GM19043 (cell line): ENCODE data around the gene WDR74.
"Not testable (repeated sequence)": the region's sequence is repeated elsewhere in the genome, so short reads cannot be mapped to it uniquely, and the experiment has no call there.

Source experiments
- ATAC-seq: cut with Tn5 transposase; IDR thresholded peaks from one replicate; pipeline ENCODE4 v1.9.1; 2021; ENCODE audit warnings: low read depth; ENCODE audit not compliant: unreplicated experiment

The WDR74 gene

DNA sequence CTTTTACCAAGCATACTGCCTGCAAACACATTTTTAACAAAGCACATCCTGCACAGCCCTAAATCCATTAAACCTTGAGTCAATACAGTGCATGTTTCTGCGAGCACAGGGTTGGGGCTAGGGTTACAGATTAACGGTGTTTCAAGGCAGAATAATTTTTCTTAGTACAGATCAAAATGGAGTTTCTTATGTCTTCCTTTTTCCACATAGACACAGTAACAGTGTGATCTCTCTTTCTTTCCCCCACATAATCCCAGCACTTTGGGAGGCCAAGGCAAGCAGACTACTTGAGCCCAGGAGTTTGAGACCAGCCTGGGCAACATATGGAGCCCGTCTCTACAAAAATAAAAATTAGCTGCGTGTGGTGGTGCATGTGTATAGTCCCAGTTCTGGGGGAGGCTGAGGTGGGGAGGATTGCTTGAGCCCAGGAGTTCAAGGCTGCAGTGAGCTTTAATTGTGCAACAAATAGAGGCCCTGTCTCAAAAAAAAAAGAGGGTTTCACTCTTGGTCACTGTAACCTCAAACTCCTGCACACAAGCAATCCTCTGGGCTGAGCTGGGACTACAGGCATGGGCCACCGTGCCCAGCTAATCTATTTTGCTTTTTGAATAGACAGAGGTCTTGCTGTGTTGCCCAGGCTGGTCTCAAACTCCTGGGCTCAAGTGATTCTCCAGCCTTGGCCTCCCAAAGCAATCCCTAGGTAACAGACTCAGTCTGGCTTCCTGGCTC, 21.6 kb upstream of the WDR74 start:
- ATAC-seq = no peak

DNA sequence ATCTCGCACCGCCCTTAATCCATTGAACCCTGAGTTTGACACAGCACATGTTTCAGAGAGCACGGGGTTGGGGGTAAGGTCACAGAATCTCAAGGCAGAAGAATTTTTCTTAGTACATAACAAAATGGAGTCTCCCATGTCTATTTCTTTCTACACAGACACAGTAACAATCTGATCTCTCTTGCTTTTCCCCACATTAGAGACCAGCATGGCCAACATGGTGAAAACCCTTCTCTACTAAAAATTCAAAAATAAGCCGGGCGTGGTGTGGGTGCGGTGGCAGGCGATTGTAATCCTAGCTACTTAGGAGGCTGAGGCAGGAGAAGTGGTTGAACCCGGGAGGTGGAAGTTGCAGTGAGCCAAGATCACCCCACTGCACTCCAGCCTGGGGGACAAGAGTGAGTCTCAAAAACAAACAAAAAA, 19.9 kb upstream of the WDR74 start:
- not testable (repeated sequence) for ATAC-seq

DNA sequence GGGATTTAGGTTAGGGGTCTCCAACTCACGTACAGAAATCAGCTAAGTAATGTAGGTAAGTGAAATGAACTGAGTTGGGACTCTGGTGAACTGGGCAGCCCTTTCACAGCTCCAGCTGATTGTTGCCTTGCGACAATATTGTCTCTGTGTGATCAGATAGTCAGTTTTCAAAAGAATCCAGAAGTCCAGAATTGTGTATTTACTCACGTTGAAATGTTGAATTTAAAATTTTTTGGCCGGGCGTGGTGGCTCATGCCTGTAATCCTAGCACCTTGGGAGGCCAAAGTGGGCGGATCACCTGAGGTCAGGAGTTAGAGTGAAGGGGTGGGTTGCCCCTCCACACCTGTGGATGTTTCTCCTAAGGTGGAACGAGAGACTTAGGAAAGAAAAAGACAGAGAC, 18.8 kb upstream of the WDR74 start:
- no peak for ATAC-seq

DNA sequence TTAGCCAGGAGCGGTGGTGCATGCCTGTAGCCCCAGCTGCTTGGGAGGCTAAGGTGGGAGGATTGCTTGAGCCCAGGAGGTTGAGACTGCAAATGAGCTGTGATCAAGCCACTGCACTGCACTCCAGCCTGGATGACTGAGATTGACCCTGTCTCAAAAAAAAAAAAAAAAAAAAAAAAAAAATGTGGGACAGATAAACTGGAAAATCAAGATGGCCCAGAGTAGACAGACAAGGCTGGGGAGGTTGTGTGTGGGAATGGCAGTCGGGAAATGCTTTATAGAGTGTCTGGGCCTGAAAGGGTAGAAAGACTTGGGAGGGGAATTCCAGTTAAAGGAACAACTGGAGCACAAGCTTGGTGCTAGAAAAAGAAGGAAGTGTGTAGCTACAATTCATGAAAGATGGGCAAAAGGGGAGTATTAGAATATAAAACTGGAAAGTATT, 18.2 kb upstream of the WDR74 start:
- ATAC-seq = no peak

DNA sequence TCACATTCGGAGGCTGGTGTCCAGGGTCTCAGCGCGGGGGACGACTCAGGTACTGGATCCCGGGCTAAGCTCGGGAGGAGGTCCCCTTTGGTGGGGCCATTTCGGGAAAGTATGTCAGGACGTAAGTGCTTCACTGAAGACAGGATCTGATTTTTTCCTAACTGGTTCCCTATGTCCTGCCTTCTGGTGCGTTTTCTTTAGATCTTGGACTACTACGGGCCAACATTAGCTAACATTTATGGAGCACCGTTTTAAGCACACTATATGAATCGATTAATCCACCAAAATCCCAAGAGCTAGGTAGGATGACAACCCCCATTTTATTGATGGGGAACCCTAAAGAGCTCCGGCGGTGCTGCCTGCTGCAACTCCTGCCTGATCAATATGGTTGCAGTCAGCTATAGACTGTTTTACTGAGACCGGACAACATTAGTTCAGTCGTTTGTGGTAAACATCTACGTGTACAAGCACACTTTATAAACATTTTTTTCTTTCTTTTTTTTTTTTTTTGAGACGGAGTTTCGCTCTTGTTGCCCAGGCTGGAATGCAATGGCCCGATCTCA, 17.0 kb upstream of the WDR74 start:
- ATAC-seq = no peak

DNA sequence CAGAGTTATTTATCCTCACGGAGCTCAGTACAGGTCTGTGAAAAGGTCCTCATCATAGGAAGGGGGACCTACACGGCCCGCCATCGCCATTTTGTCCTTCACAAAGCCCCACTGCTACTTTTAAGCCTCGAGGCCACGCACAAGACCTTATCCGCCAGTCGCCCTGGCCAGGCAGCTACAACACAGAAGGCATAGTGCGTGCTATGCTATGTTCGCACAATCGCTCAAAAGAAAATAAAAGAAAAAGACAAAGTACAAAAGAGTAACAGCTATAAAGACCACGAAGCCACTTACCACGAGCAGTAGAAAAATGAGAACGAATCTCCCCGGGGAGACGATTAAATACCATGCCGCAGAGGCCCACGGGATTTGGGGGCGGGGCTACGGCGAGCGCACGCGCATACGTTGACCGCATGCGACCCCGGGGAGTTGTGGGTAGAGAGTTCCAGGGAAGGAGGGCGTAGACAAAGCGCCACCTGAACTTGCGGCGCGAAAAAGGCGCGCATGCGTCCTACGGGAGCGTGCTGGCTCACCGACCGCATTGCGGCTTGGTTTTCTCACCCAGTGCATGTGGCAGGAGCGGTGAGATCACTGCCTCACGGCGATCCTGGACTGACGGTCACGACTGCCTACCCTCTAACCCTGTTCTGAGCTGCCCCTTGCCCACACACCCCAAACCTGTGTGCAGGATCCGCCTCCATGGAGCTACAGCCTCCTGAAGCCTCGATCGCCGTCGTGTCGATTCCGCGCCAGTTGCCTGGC, 16.4 kb upstream of the WDR74 start:
- ATAC-seq = peak; percentile 78

DNA sequence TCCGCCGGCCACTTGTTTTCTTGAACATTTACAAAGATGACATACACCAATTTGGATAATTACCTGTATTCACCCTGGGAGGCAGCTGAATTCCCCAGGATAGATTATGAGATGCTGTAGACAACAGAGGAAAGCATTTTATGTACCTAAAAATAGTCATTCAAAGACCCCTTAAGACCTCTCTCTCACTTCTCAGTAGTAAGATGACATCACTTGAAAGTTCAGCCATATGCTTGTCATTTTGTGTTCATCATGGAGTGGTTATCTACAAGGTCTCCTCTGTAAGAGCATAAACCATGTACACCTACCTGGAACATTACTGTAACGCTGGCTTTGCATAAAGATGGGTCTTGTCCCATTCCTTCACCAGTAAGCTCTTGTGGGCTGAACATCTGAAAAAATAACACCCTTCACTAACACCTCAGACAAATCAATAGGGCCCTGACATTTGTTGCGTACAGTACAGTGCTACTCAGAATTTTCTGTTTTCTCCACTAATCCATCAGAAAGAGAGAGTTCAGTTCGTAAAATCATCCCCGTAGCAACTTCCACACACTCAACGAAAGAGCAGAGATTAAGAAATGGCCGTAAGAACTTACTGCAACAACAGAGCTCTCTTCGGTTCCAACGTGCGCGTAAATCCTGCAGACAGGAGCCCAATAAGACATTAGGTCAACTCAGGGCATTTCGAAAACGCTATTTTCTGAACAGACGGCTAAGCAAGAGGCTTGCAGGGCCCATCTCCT, 15.6 kb upstream of the WDR74 start:
- ATAC-seq = no peak

DNA sequence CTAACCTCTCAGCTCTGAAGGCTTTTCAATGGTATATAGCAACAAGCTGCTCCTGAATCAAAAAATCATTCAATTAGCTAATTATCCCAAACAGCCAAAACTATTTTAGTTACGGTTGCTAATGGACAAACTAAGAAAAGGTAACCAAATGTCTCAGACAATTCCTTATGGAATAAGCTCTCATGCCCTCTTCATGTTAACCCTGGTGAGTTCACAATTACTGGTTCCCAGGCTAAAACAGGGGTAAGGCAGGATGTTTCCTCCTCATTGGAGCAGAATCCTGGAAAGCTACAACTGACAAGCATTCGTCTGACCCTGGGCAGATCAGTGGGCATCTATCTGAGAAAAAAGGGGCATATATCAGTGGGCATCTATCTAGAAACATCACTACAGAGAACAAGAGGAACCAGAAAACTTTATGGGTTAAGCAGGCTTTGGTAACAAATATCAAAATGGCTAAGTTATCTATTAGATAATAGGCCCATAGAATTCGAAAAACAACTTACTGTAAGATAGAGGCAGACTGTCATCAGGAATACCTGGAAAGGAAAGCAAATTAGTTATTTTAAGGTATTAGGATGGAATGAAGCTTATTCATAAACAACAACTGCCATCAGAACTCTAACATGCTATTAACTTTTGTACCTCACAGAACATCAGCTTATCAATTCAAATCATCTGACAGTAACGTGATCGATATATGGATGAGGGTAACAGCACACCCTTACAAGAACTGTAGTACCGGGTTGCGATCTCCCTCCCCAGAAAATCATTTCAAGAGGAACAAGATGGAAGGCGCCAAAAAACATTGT, 14.8 kb upstream of the WDR74 start:
- no peak for ATAC-seq

DNA sequence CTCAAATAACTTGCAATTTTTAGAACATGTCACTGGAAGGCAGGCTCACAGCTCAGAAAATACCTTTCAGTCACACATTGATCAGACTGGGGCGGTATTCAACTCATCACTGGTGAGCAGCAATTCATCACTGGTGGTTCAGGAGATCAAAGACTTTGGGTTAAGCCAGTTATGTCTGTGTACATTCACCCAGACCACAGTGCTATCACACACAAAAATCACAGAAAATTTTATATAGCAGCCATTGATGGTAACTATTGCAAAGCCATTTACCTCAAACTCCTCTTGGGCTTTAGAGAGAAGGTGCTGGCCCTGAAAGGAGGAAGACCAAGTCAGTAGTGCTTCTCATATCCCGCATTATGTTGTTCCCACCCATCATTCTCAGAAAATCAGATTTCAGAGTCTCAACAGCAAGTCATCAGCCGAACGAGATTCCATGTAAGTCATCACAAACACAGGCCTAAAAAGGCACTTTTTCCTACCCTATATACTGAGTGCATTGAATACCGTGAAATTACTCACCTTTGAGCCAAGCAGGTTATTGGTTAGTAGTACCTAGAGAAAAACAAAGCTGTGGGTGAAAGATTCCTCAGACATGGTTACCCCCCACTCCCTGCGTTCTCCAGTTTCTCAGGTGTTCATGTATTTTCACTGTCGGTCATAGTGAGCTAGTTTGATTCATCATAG, 14.0 kb upstream of the WDR74 start:
- no peak for ATAC-seq

DNA sequence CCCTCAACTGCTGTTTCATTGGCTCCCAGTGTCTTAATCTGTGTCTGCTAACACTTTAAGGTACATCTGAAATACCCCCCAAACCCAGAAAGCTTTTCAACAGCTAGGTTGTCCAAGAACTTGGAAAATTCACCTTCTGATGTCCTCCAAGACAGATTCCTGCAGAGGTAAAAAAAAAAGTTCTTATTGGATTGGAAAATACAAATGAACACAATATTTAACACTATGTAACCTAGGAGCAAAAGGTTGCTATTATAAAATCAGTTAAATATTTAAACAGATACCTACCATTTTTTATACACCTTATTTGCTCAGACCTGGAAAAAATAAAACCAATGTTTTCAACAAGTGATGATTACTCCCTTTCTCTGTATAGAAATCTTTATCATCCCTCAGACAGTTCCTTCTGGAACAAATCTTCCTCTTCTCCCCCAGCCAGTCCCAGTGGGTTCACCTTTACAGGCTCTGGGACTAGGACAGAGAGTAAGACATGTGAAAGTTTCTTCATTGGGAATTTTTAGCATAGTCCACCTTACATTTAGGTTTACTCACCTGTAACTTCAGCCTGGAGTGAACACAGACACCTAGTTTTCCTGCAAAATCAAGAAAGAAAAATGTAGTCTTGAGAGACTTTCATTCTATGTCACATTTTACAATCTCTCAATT, 13.3 kb upstream of the WDR74 start:
- no peak for ATAC-seq

DNA sequence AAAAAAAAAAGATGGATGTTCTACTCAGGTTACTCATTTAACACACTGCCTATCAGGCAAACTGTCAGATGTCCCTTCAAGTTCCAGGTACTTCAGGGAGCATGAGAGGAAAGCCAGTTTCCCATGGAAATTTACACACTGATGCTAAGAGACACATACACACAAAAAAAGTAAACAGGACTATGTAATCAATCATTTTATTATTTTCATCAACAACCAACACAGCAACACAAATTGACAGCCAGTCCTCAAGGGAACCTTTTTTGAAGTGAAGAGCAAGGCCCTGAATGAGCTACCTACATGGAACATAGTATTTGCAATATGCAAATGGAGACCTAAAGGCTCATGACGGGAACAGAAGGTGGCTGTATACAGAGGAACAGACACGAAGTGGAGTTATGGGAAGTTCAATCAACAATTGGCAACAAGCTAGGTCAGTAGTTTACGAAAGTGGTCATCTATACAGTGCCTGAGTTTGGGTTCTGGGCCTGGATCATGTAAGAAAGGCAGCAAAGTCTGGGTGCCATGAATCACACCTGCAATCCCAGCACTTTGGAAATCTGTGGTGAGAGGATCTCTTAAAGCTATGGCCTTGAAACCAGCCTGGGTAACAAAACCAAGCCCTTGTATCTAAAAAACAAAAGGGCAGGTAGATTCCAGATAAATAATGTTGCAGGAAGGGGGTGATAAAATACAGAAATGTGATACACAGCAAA, 12.6 kb upstream of the WDR74 start:
- ATAC-seq = no peak

DNA sequence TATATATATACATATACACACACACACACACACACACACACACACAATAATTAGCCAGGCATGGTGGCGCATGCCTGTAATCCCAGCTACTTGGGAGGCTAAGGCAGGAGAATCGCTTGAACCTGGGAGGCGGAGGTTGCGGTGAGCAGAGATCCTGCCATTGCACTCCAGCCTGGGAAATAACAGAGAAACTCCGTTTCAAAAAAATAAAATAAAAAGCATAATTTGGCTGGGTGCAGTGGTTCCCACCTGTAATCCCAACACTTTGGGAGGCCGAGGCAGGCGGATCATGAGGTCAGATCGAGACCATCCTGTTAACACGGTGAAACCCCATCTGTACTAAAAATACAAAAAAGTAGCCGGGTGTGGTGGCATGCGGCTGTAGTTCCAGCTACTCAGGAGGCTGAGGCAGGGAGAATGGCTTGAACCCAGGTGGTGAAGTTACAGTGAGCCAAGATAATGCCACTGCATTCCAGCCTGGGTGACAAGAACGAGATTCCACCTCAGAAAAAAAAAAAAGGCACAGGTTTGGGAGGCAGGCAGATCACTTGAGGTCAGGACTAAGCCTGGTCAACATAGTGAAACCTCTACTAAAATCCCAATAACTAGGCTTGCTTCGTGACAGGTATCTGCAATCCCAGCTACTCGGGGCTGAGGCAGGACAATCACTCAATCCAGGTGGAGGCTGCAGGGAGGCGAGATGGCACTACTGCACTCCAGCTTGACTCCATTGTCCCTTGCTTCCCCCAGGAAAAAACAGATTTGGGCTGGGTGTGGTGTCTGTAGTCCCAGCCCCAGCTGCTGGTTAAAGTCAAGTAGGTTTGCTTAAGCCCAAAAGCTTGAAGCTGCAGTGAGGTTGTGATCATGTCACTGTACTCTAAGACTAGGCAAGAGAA, 11.8 kb upstream of the WDR74 start:
- no peak for ATAC-seq

DNA sequence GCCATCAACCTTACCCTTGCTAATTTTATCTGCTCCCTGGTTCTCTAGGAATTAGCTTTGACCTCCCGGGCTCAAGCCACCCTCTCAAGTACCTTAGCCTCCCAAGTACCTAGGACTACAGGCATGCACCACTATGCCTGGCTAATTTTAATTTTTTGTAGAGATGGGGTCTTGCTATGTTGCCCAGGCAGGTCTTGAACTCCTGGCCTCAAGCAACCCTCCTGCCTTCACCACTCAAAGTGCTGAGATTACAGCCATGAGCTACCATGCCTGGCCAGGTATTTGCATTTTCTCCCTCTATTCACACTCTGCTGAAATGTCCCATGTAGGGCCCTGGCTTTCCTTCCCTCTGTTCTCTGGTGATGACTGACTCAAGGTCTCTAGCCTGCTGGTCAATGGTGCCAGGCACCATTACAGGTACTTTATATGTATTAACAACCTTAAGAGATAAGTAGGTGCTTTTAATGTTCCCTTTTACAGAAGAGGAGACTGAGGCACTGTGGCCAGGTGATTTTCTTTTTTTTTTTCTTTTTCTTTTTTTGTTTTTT, 8.5 kb upstream of the WDR74 start:
- ATAC-seq = no peak

DNA sequence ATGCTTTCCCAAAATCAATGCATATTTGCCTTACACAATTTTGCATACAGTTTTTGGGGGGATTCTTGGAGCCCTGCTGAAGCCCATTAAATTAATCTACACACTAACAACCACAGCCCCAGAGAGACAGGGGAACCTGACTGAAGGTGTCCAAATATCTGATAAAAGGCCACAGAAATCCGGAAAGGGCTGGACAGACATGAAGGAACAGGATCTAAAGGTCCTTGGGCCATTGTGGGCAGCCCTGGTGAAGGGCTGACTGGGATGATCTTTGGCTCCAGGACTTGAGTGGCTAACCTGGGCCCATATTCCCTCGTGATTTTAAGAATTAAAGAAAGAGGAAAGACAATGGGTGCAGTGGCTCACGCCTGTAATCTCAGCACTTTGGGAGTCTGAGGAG, 6.8 kb upstream of the WDR74 start:
- no peak for ATAC-seq

DNA sequence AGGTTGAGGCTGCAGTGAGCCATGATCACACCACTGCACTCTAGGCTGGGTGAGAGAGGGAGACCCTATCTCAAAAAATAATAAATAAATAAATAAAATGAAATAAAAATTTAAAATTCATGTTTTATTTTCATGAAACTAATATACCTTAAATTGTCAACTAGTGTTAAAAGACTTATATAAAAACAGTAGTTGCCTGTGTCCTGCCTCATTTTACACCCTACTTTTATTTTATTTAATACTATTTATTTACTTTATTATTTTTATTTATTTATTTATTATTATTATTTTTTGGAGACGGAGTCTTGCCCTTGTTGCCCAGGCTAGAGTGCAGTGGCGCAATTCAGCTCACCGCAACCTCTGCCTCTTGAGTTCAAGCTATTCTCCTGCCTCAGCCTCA, 4.8 kb upstream of the WDR74 start:
- ATAC-seq = no peak

DNA sequence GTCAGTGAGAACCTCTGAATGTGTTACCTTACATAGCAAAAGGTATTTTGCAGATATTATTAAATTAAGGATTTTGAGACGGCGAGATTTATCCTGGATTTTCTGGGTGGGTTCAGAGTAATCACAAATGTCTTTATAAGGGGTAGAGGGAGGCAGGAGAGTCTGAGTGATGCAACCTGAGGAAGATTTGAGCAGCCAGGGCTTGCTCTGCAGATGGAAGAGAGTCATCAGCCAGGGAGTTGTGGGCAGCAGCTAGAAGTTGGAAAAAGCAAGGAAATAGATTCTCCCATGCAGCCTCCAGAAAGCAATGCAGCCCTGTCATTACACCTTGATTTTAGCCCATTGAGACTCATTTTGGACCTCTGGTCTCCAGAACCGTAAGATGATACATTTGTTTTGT, 4.1 kb upstream of the WDR74 start:
- no peak for ATAC-seq

DNA sequence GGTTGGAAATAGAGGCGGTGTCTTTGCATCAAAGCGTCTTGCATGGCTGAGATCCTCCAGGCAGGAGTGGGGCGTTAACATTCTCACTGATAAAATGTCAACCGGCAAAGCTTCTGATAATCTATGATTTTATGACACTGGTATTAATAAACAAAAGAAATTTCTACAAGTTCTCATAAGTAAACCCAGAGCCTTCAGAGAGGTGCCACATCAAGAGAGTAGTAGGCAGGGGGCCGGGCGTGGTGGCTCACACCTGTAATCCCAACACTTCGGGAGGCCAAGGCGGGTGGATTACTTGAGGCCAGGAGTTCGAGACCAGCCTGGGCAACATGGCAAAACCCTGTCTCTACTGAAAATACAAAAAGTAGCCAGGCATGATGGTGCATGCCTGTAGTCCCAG, 3.5 kb upstream of the WDR74 start:
- ATAC-seq = not testable (repeated sequence)
